ENCODE measurements around the gene PTPRC. TPM values are rescaled to one million over a fixed set of nuclear protein-coding genes. Genes with fewer than 3 reads are reported as not detected.

Gene PTPRC
- polyA plus RNA-seq, 1 donor (not counting 4 experiments of a cell fraction or from before 2014, with no cell fraction given) = not detected

DNA sequence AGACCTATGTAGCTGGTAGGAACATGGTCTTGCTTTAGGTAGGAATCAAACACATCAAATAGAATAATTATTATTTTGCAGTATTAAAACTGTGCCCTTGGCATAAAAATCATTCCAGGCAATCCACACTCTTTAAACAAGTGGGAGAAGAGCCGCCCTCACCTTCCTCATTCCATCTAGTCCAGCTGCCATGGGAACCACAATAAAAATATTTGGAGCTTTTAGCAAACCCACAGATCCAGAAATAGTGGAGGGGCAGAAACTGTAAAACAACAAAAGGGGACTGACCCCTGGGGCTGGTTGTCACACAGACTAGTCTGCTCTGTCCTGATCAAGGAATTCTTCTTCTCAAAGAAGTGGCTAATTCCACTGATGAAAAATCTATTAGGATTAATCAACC, 61.6 kb downstream of the PTPRC start:
- Histone ChIP-seq H3K79me2 (ENCODE audit: control insufficient read depth, insufficient read depth, low read length) (no peaks in the 10 kb centered on the region), H2AFZ (ENCODE audit: control insufficient read depth, low read length) (no peak overlapping the region), H4K20me1 (ENCODE audit: control insufficient read depth, extremely low read depth, insufficient read depth, low read length) (no peaks in the 10 kb centered on the region), H3K27me3 (ENCODE audit: control insufficient read depth, extremely low read depth, insufficient read depth, low read length) (peaks cover 19% of the 10 kb centered on the region), H3K4me1 (ENCODE audit: control insufficient read depth, extremely low read depth, insufficient read depth, low read length) (no peaks in the 10 kb centered on the region), H3K4me2 (ENCODE audit: control insufficient read depth, extremely low read depth, insufficient read depth, low read depth, low read length) (no peak overlapping the region), H3K36me3 (ENCODE audit: control insufficient read depth in 2 of 2, extremely low read depth in 1 of 2, insufficient read depth in 2 of 2, low read length in 2 of 2) (no peaks in the 10 kb centered on the region), H3K9me3 (ENCODE audit: control insufficient read depth, low read depth, low read length) (no peaks in the 10 kb centered on the region), H3K27ac (ENCODE audit: control insufficient read depth, insufficient read depth, low read length) (no peak overlapping the region), H3K9ac (ENCODE audit: control insufficient read depth, extremely low read depth, insufficient read depth, low read length) (no peak overlapping the region), H3K9me1 (ENCODE audit: control insufficient read depth, extremely low read depth, insufficient read depth, low read length) (no peaks in the 10 kb centered on the region), H3K4me3 (ENCODE audit: control insufficient read depth in 2 of 3, extremely low read depth in 1 of 3, insufficient read depth in 2 of 3, low read depth in 1 of 3, low read length in 3 of 3) (no peak overlapping the region)
- DNase-seq (ENCODE audit: low read depth, low spot score) (no peak), FAIRE-seq (no peak)
- dilution Hi-C loops (cut with MboI; ENCODE audit: extremely low pct_ligation_motif_present, low sequenced_read_pairs) = no loop called here
- TF ChIP-seq, protein P1, sequence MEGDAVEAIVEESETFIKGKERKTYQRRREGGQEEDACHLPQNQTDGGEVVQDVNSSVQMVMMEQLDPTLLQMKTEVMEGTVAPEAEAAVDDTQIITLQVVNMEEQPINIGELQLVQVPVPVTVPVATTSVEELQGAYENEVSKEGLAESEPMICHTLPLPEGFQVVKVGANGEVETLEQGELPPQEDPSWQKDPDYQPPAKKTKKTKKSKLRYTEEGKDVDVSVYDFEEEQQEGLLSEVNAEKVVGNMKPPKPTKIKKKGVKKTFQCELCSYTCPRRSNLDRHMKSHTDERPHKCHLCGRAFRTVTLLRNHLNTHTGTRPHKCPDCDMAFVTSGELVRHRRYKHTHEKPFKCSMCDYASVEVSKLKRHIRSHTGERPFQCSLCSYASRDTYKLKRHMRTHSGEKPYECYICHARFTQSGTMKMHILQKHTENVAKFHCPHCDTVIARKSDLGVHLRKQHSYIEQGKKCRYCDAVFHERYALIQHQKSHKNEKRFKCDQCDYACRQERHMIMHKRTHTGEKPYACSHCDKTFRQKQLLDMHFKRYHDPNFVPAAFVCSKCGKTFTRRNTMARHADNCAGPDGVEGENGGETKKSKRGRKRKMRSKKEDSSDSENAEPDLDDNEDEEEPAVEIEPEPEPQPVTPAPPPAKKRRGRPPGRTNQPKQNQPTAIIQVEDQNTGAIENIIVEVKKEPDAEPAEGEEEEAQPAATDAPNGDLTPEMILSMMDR (optimal IDR thresholded peaks at IDR 0.05 in 1 of 3, IDR thresholded peaks at IDR 0.05 in 1 of 3, conservative IDR thresholded peaks at IDR 0.05 in 1 of 3; ENCODE audit: extremely low read depth in 1 of 3, insufficient read depth in 2 of 3, low read length in 3 of 3) = no peak
- TF ChIP-seq EZH2 (IDR thresholded peaks at IDR 0.05; ENCODE audit: low read length) = no peak

DNA sequence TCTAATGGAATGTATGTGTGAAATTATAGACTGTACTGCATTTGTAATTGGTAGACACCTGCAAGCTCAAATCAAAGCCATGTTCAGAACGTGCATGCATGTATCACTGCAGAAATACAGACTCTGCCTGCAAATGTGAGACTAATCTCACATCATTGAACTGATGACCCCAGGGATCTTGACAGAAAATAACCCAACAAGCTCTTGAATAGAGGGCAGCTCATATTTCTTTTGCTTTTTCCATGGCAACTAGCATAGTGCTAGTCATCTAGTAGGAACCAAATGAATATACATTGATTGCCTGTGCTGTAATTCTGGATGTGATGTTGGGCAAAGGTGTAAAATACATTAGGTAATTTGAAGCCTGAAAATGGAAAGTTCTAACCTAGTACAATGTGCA, 62.4 kb downstream of the PTPRC start:
- Histone ChIP-seq H3K9me3 (ENCODE audit: control insufficient read depth, low read depth, low read length) (no peaks in the 10 kb centered on the region), H4K20me1 (ENCODE audit: control insufficient read depth, extremely low read depth, insufficient read depth, low read length) (no peaks in the 10 kb centered on the region), H3K36me3 (ENCODE audit: control insufficient read depth in 2 of 2, extremely low read depth in 1 of 2, insufficient read depth in 2 of 2, low read length in 2 of 2) (no peaks in the 10 kb centered on the region), H3K27ac (ENCODE audit: control insufficient read depth, insufficient read depth, low read length) (no peak overlapping the region), H3K4me2 (ENCODE audit: control insufficient read depth, extremely low read depth, insufficient read depth, low read depth, low read length) (no peak overlapping the region), H3K9ac (ENCODE audit: control insufficient read depth, extremely low read depth, insufficient read depth, low read length) (no peak overlapping the region), H2AFZ (ENCODE audit: control insufficient read depth, low read length) (no peak overlapping the region), H3K4me1 (ENCODE audit: control insufficient read depth, extremely low read depth, insufficient read depth, low read length) (no peaks in the 10 kb centered on the region), H3K9me1 (ENCODE audit: control insufficient read depth, extremely low read depth, insufficient read depth, low read length) (no peaks in the 10 kb centered on the region), H3K27me3 (ENCODE audit: control insufficient read depth, extremely low read depth, insufficient read depth, low read length) (peaks cover 19% of the 10 kb centered on the region), H3K79me2 (ENCODE audit: control insufficient read depth, insufficient read depth, low read length) (no peaks in the 10 kb centered on the region), H3K4me3 (ENCODE audit: control insufficient read depth in 2 of 3, extremely low read depth in 1 of 3, insufficient read depth in 2 of 3, low read depth in 1 of 3, low read length in 3 of 3) (no peak overlapping the region)
- dilution Hi-C loops (cut with MboI; ENCODE audit: extremely low pct_ligation_motif_present, low sequenced_read_pairs) = no loop called here
- TF ChIP-seq, protein P1 (optimal IDR thresholded peaks at IDR 0.05 in 1 of 3, IDR thresholded peaks at IDR 0.05 in 1 of 3, conservative IDR thresholded peaks at IDR 0.05 in 1 of 3; ENCODE audit: extremely low read depth in 1 of 3, insufficient read depth in 2 of 3, low read length in 3 of 3) = no peak
- no peak for TF ChIP-seq EZH2 (IDR thresholded peaks at IDR 0.05; ENCODE audit: low read length)
- FAIRE-seq (no peak), DNase-seq (ENCODE audit: low read depth, low spot score) (no peak)

All from keratinocyte (primary cell).